BLaER1 (cell line): ENCODE results near the gene RAD18.

Experiments used
- H3K27ac ChIP-seq: shearing (Covaris generic); formaldehyde crosslinking; 2 replicates; pipeline ENCODE4 v1.8.1; 2022
- H3K27me3 ChIP-seq: shearing (Covaris generic); formaldehyde crosslinking; 2 replicates; pipeline ENCODE4 v1.8.1; 2022
- H3K36me3 ChIP-seq: shearing (Covaris generic); formaldehyde crosslinking; 2 replicates; pipeline ENCODE4 v1.8.1; 2022
- H3K4me1 ChIP-seq: shearing (Covaris generic); formaldehyde crosslinking; 2 replicates; pipeline ENCODE4 v1.8.1; 2022
- H3K4me2 ChIP-seq: shearing (Covaris generic); formaldehyde crosslinking; 2 replicates; pipeline ENCODE4 v1.8.1; 2022
- H3K4me3 ChIP-seq: shearing (Covaris generic); formaldehyde crosslinking; 2 replicates; pipeline ENCODE4 v1.8.1; 2022
- H3K9ac ChIP-seq: shearing (Covaris generic); formaldehyde crosslinking; 2 replicates; pipeline ENCODE4 v1.8.1; 2022
- H3K9me3 ChIP-seq: shearing (Covaris generic); formaldehyde crosslinking; 2 replicates; pipeline ENCODE4 v1.8.1; 2022
- H4K20me1 ChIP-seq: shearing (Covaris generic); formaldehyde crosslinking; 2 replicates; pipeline ENCODE4 v1.8.1; 2022
- Cebpa-rat ChIP-seq: shearing (Covaris generic); IDR thresholded peaks from 2 replicates; pipeline ENCODE4 v1.8.1; 2022

The RAD18 gene

GRCh38 chr3:8835385-8835784, 127.9 kb downstream of the RAD18 start:
- H3K9ac ChIP-seq, result no peak overlapping the region
- H3K27ac ChIP-seq, result no peak overlapping the region
- H3K4me2 ChIP-seq, result no peak overlapping the region
- H3K4me1 ChIP-seq, result no peaks in the 10 kb centered on the region
- H3K4me3 ChIP-seq, result no peak overlapping the region
- H4K20me1 ChIP-seq, result no peaks in the 10 kb centered on the region
- TF ChIP-seq Cebpa-rat, result no peak
- H3K36me3 ChIP-seq, result peaks cover 7% of the 10 kb centered on the region; the same call in 1 of the 2 replicates
- H3K27me3 ChIP-seq, result no peaks in the 10 kb centered on the region
- H3K9me3 ChIP-seq, result no peaks in the 10 kb centered on the region

- no peaks in the 10 kb centered on the region for H4K20me1 ChIP-seq
- no peak overlapping the region for H3K27ac ChIP-seq
- H3K9me3 ChIP-seq, result no peaks in the 10 kb centered on the region
- peaks cover 7% of the 10 kb centered on the region; the same call in 1 of the 2 replicates for H3K36me3 ChIP-seq
- TF ChIP-seq Cebpa-rat, result no peak
- no peak overlapping the region for H3K4me2 ChIP-seq
- H3K9ac ChIP-seq, result no peak overlapping the region
- no peaks in the 10 kb centered on the region for H3K4me1 ChIP-seq
- no peak overlapping the region for H3K4me3 ChIP-seq
- H3K27me3 ChIP-seq, result no peaks in the 10 kb centered on the region
These were observed 128.3 kb downstream of the RAD18 start for GRCh38 chr3:8834974-8835373.

- Histone ChIP-seq H3K9ac (no peak overlapping the region), H3K4me1 (no peaks in the 10 kb centered on the region), H3K4me2 (no peak overlapping the region), H3K36me3 (no peaks in the 10 kb centered on the region), H3K27ac (no peak overlapping the region), H3K9me3 (no peaks in the 10 kb centered on the region), H3K27me3 (no peaks in the 10 kb centered on the region), H4K20me1 (no peaks in the 10 kb centered on the region), H3K4me3 (no peak overlapping the region)
- TF ChIP-seq Cebpa-rat, result no peak
These were observed 135.6 kb downstream of the RAD18 start for GRCh38 chr3:8827641-8828040.
